HCT116 (cell line): ENCODE measurements around the gene THRB. TPM values are rescaled to one million over a fixed set of nuclear protein-coding genes. Genes with fewer than 3 reads are reported as not detected.

Experiments used
- ATAC-seq: fragments of 200-7000 bp; cut with Tn5 transposase; 2 replicates; pipeline ENCODE4 v1.9.1; 2020; ENCODE audit warnings: mild to moderate bottlenecking, moderate library complexity
- BruUV-seq: library from RNA; stranded (reverse); fragments of 400-500 nt; replicated peaks from 2 replicates; lab custom pipeline; 2021; lab: Mats Ljungman, UMichigan
- CTCF ChIA-PET: fragments of 300-600 bp; sonication (Branson Sonifier 250); formaldehyde crosslinking; loops from one replicate; lab custom pipeline; 2021; ENCODE audit warnings: antibody characterized with exemption; lab: Charles Lee
- POLR2A ChIA-PET: fragments of 300-600, 350-600 bp; sonication (Branson Sonifier 250); formaldehyde crosslinking; loops from one replicate; lab custom pipeline; 2021; ENCODE audit warnings: antibody characterized with exemption; lab: Charles Lee
- RAD21 ChIA-PET, 2 experiments: fragments of 300-600 bp; sonication (Branson Sonifier 250); formaldehyde crosslinking; loops; one replicate each; lab custom pipeline; 2023; ENCODE audit warnings: low total read pairs in 2 of 2; ENCODE audit not compliant: uncharacterized antibody in 2 of 2, unreplicated experiment in 2 of 2, low non-redundant PET in 1 of 2; lab: Charles Lee
- DNase-seq: peaks from one replicate; pipeline ENCODE4 v3.0.0-alpha.2; 2010; ENCODE audit warnings: low read depth, low spot score
- H2AFZ ChIP-seq: fragments of 200-600 bp; shearing (Covaris generic), sonication (generic); 2 replicates; pipeline ENCODE4 v1.6.1; 2017; ENCODE audit warnings: low read depth, mixed run types, mixed read lengths, antibody characterized with exemption, low read length; ENCODE audit not compliant: poor library complexity, severe bottlenecking
- H3K27ac ChIP-seq: 2 replicates; pipeline ENCODE4 v1.5.1; 2012; ENCODE audit warnings: low read depth, low read length
- H3K27me3 ChIP-seq: fragments of 200-600 bp; sonication (generic); 2 replicates; pipeline ENCODE4 v1.6.1; 2016; ENCODE audit warnings: mixed run types, low read length, mixed read lengths; ENCODE audit not compliant: insufficient read depth
- H3K36me3 ChIP-seq, 2 experiments: fragments of 200-500 bp in 1 of 2; fragments of 200-600 bp in 1 of 2; sonication (Bioruptor generic) in 1 of 2; sonication (generic) in 1 of 2; 2 replicates each; pipeline versions ENCODE4 v1.5.1 to v1.6.1; 2014 to 2016; ENCODE audit warnings: low read length in 2 of 2, inconsistent platforms in 1 of 2, mixed read lengths in 1 of 2, mixed run types in 1 of 2; ENCODE audit not compliant: insufficient read depth in 2 of 2, control insufficient read depth in 1 of 2
- H3K4me1 ChIP-seq, 2 experiments: fragments of 200-600 bp in 1 of 2; sonication (generic) in 1 of 2; 2 replicates each; pipeline versions ENCODE4 v1.5.1 to v1.6.1; 2012 to 2017; ENCODE audit warnings: low read length in 2 of 2, inconsistent platforms in 1 of 2, mild to moderate bottlenecking in 1 of 2, mixed read lengths in 1 of 2, mixed run types in 1 of 2, moderate library complexity in 1 of 2; ENCODE audit not compliant: insufficient read depth in 2 of 2, control insufficient read depth in 1 of 2
- H3K4me2 ChIP-seq: fragments of 200-600 bp; sonication (generic); 2 replicates; pipeline ENCODE4 v1.6.1; 2017; ENCODE audit warnings: mixed run types, low read length, mixed read lengths
- H3K4me3 ChIP-seq, 2 experiments: fragments of 200-600 bp in 1 of 2; sonication (generic) in 1 of 2; replicated peaks in 1 of 2; 2 replicates each; pipeline ENCODE4 v1.5.1; 2011 to 2016; ENCODE audit warnings: low read length in 2 of 2, control low read depth in 1 of 2, low read depth in 1 of 2, mild to moderate bottlenecking in 1 of 2, mixed read lengths in 1 of 2, mixed run types in 1 of 2
- H3K79me2 ChIP-seq: fragments of 200-600 bp; sonication (generic); 2 replicates; pipeline ENCODE4 v1.6.1; 2017; ENCODE audit warnings: mild to moderate bottlenecking, mixed run types, low read length, moderate library complexity, mixed read lengths; ENCODE audit not compliant: insufficient read depth
- H3K9ac ChIP-seq: fragments of 200-600 bp; sonication (generic); 2 replicates; pipeline ENCODE4 v1.6.1; 2016; ENCODE audit warnings: low read length, mixed read lengths
- H3K9me2 ChIP-seq: fragments of 200-600 bp; sonication (generic), shearing (Covaris generic); 2 replicates; pipeline ENCODE4 v1.6.1; 2017; ENCODE audit warnings: mixed run types, mild to moderate bottlenecking, moderate library complexity; ENCODE audit not compliant: insufficient read depth
- H3K9me3 ChIP-seq, 2 experiments: fragments of 200-500 bp in 1 of 2; fragments of 200-600 bp in 1 of 2; sonication (Bioruptor generic) in 1 of 2; sonication (generic) in 1 of 2; 2 replicates each; pipeline ENCODE4 v1.6.1; 2014 to 2017; ENCODE audit warnings: low read length in 2 of 2, mixed read lengths in 2 of 2, inconsistent platforms in 1 of 2, low read depth in 1 of 2, mild to moderate bottlenecking in 1 of 2, mixed run types in 1 of 2, moderate library complexity in 1 of 2; ENCODE audit not compliant: control insufficient read depth in 1 of 2, insufficient read depth in 1 of 2
- H4K20me1 ChIP-seq: fragments of 200-600 bp; sonication (generic), shearing (Covaris generic); 2 replicates; pipeline ENCODE4 v1.6.1; 2017; ENCODE audit warnings: mixed run types, mild to moderate bottlenecking, moderate library complexity; ENCODE audit not compliant: insufficient read depth
- CEBPB ChIP-seq: IDR thresholded peaks from 2 replicates; pipeline ENCODE4 v1.6.1; 2012; ENCODE audit warnings: low read depth
- ELF1 ChIP-seq: IDR thresholded peaks from 2 replicates; pipeline ENCODE4 v1.6.1; 2012; ENCODE audit warnings: low read depth, borderline replicate concordance
- FOSL1 ChIP-seq: IDR thresholded peaks from 2 replicates; pipeline ENCODE4 v1.6.1; 2012; ENCODE audit warnings: low read depth
- RAD21 ChIP-seq: IDR thresholded peaks from 2 replicates; pipeline ENCODE4 v1.6.1; 2012; ENCODE audit warnings: low read depth, mild to moderate bottlenecking
- SRF ChIP-seq: IDR thresholded peaks from 2 replicates; pipeline ENCODE4 v1.6.1; 2012; ENCODE audit warnings: low read depth
- TCF7L2 ChIP-seq: IDR thresholded peaks from 2 replicates; pipeline ENCODE4 v1.7.0; 2011; ENCODE audit warnings: borderline replicate concordance, inconsistent platforms; ENCODE audit not compliant: insufficient read depth, insufficient read length; ENCODE audit errors: extremely low read depth
- ZFX ChIP-seq: fragments of 450-650 bp; IDR thresholded peaks from 2 replicates; pipeline ENCODE4 v1.6.1; 2017
- ZNF274 ChIP-seq: fragments of 200-500 bp; sonication (Bioruptor generic); IDR thresholded peaks from 2 replicates; pipeline ENCODE4 v1.6.1; 2014; ENCODE audit warnings: mild to moderate bottlenecking, low read depth, low read length, inconsistent platforms
- intact Hi-C: fragments of 100-400 bp; cut with micrococcal nuclease; formaldehyde crosslinking; loops from 2 replicates; pipeline ENCODE4 v1.10.0; 2022
- total RNA-seq: library from RNA; stranded (reverse); gene quantifications from one replicate; pipeline ENCODE4 v1.2.1, GENCODE V29; 2021; ENCODE audit not compliant: unreplicated experiment
- TF ChIP-seq, protein P1 (sequence below), 3 experiments: fragments of 200-600 bp in 1 of 3; sonication (generic) in 1 of 3; IDR thresholded peaks in 2 of 3; conservative IDR thresholded peaks in 1 of 3; 2 replicates each; pipeline ENCODE4 v1.5.1; 2012 to 2017; ENCODE audit warnings: low read depth in 2 of 3, low read length in 2 of 3, antibody characterized with exemption in 1 of 3, borderline replicate concordance in 1 of 3, control low read depth in 1 of 3, mild to moderate bottlenecking in 1 of 3, mixed read lengths in 1 of 3, mixed run types in 1 of 3, moderate library complexity in 1 of 3; ENCODE audit not compliant: insufficient read depth in 1 of 3
- TF ChIP-seq, protein P2 (sequence below): IDR thresholded peaks from 2 replicates; pipeline ENCODE4 v1.6.1; 2012
- TF ChIP-seq, protein P3 (sequence below): IDR thresholded peaks from 2 replicates; pipeline ENCODE4 v1.6.1; 2012

Gene THRB
- total RNA-seq, 1 experiment from 2014 or later = 2.5 TPM

- DNase-seq (no peak), ATAC-seq (no peak)
- H3K4me2 ChIP-seq = no peak overlapping the region
- no peak for TF ChIP-seq ZFX
- TF ChIP-seq TCF7L2 = no peak
- TF ChIP-seq ZNF274 = no peak
- no peak for TF ChIP-seq ELF1
- TF ChIP-seq CEBPB = no peak
- no peak for TF ChIP-seq FOSL1
- TF ChIP-seq, protein P1, sequence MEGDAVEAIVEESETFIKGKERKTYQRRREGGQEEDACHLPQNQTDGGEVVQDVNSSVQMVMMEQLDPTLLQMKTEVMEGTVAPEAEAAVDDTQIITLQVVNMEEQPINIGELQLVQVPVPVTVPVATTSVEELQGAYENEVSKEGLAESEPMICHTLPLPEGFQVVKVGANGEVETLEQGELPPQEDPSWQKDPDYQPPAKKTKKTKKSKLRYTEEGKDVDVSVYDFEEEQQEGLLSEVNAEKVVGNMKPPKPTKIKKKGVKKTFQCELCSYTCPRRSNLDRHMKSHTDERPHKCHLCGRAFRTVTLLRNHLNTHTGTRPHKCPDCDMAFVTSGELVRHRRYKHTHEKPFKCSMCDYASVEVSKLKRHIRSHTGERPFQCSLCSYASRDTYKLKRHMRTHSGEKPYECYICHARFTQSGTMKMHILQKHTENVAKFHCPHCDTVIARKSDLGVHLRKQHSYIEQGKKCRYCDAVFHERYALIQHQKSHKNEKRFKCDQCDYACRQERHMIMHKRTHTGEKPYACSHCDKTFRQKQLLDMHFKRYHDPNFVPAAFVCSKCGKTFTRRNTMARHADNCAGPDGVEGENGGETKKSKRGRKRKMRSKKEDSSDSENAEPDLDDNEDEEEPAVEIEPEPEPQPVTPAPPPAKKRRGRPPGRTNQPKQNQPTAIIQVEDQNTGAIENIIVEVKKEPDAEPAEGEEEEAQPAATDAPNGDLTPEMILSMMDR (IDR thresholded peaks at IDR 0.05 in 2 of 3, conservative IDR thresholded peaks at IDR 0.05 in 1 of 3; ENCODE audit: borderline replicate concordance in 1 of 3, insufficient read depth in 1 of 3, low read depth in 2 of 3, low read length in 2 of 3) = no peak
- TF ChIP-seq, protein P2, sequence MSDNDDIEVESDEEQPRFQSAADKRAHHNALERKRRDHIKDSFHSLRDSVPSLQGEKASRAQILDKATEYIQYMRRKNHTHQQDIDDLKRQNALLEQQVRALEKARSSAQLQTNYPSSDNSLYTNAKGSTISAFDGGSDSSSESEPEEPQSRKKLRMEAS = no peak
- TF ChIP-seq SRF = no peak
- no peak for TF ChIP-seq RAD21
- TF ChIP-seq, protein P3, sequence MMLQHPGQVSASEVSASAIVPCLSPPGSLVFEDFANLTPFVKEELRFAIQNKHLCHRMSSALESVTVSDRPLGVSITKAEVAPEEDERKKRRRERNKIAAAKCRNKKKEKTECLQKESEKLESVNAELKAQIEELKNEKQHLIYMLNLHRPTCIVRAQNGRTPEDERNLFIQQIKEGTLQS = no peak
- ChIA-PET POLR2A (no interaction called here), RAD21 (no interaction called here), CTCF (no interaction called here)
- no peaks in the 10 kb centered on the region for H3K36me3 ChIP-seq
- no peak overlapping the region for H3K4me3 ChIP-seq
- H3K9me3 ChIP-seq = no peaks in the 10 kb centered on the region
- no peak overlapping the region for H3K9ac ChIP-seq
- intact Hi-C loops = no loop called here
- no peaks in the 10 kb centered on the region for H3K27me3 ChIP-seq
- no peaks in the 10 kb centered on the region for H3K79me2 ChIP-seq
- no peak overlapping the region for H2AFZ ChIP-seq
- BruUV-seq = no TSS peak
- H3K27ac ChIP-seq = no peak overlapping the region
- H3K9me2 ChIP-seq = no peaks in the 10 kb centered on the region
- no peaks in the 10 kb centered on the region for H4K20me1 ChIP-seq
- no peaks in the 10 kb centered on the region for H3K4me1 ChIP-seq
These were observed 12.5 kb upstream of the THRB start for GRCh38 chr3:24506966-24507775.
